GM23338 (cell line): ENCODE results near the gene ARRB1. TPM values are rescaled to one million over a fixed set of nuclear protein-coding genes. Genes with fewer than 3 reads are reported as not detected.

Experiments
- ATAC-seq: fragments of 200-7000 bp; cut with Tn5 transposase; 3 replicates; pipeline ENCODE4 v1.9.1; 2020
- DNase-seq: peaks from one replicate; pipeline ENCODE4 v3.0.0-alpha.2; 2015; ENCODE audit warnings: low spot score
- H2AFZ ChIP-seq: fragments of 200-600 bp; sonication (generic); 2 replicates; pipeline ENCODE4 v1.8.0; 2016; ENCODE audit warnings: antibody characterized with exemption, mild to moderate bottlenecking, moderate library complexity
- H3F3A ChIP-seq: fragments of 200-600 bp; sonication (generic); replicated peaks from 2 replicates; pipeline ENCODE4 v1.8.0; 2017; ENCODE audit warnings: antibody characterized with exemption, mixed run types, low read depth
- H3K27ac ChIP-seq: fragments of 200-600 bp; sonication (generic); 2 replicates; pipeline ENCODE4 v1.6.1; 2016; ENCODE audit warnings: low read depth
- H3K27me3 ChIP-seq: fragments of 200-600 bp; sonication (generic); 2 replicates; pipeline ENCODE4 v1.8.0; 2016; ENCODE audit warnings: mild to moderate bottlenecking, mixed run types, moderate library complexity; ENCODE audit not compliant: insufficient read depth
- H3K36me3 ChIP-seq: fragments of 200-600 bp; sonication (generic); 2 replicates; pipeline ENCODE4 v1.8.0; 2016; ENCODE audit warnings: mild to moderate bottlenecking; ENCODE audit not compliant: insufficient read depth
- H3K4me1 ChIP-seq: fragments of 200-600 bp; sonication (generic); 2 replicates; pipeline ENCODE4 v1.8.0; 2016; ENCODE audit warnings: mild to moderate bottlenecking, moderate library complexity; ENCODE audit not compliant: insufficient read depth
- H3K4me2 ChIP-seq: fragments of 200-600 bp; sonication (generic); 2 replicates; pipeline ENCODE4 v1.7.1; 2017; ENCODE audit warnings: mixed run types
- H3K4me3 ChIP-seq: fragments of 200-600 bp; sonication (generic); 2 replicates; pipeline ENCODE4 v1.6.1; 2016; ENCODE audit warnings: mixed run types
- H3K79me2 ChIP-seq: fragments of 200-600 bp; sonication (generic); replicated peaks from 2 replicates; pipeline ENCODE4 v1.8.0; 2017; ENCODE audit warnings: mild to moderate bottlenecking; ENCODE audit not compliant: insufficient read depth
- H3K9me2 ChIP-seq: fragments of 200-600 bp; sonication (generic); 2 replicates; pipeline ENCODE4 v1.8.0; 2017; ENCODE audit not compliant: insufficient read depth
- H4K20me1 ChIP-seq: fragments of 200-600 bp; sonication (generic); replicated peaks from 2 replicates; pipeline ENCODE4 v1.8.0; 2017; ENCODE audit warnings: mild to moderate bottlenecking; ENCODE audit not compliant: insufficient read depth
- H3K27ac Mint-ChIP-seq: 2 replicates; pipeline ENCODE4 v1.8.0; 2020; ENCODE audit warnings: inconsistent platforms, mild to moderate bottlenecking, moderate library complexity, mixed read lengths
- H3K27me3 Mint-ChIP-seq: 3 replicates; pipeline ENCODE4 v1.8.0; 2022; ENCODE audit warnings: low read depth, mild to moderate bottlenecking, moderate library complexity, mixed read lengths, inconsistent platforms; ENCODE audit not compliant: insufficient read depth, poor library complexity
- H3K36me3 Mint-ChIP-seq: 3 replicates; pipeline ENCODE4 v1.8.0; 2021; ENCODE audit warnings: low read depth, mild to moderate bottlenecking, inconsistent platforms, moderate library complexity, mixed read lengths
- H3K4me1 Mint-ChIP-seq: 3 replicates; pipeline ENCODE4 v1.8.0; 2020; ENCODE audit warnings: mild to moderate bottlenecking, inconsistent platforms, mixed read lengths
- H3K4me3 Mint-ChIP-seq: 3 replicates; pipeline ENCODE4 v1.8.0; 2021; ENCODE audit warnings: moderate library complexity, mild to moderate bottlenecking, inconsistent platforms, mixed read lengths
- H3K9me3 Mint-ChIP-seq: 3 replicates; pipeline ENCODE4 v1.8.0; 2020; ENCODE audit warnings: moderate library complexity, mild to moderate bottlenecking, inconsistent platforms, mixed read lengths
- CTCF ChIP-seq, 2 experiments: fragments of 200-600 bp in 1 of 2; sonication (generic) in 1 of 2; conservative IDR thresholded peaks; 2 replicates each; pipeline versions ENCODE4 v1.5.1 to v1.6.1; 2016 to 2017; ENCODE audit warnings: antibody characterized with exemption in 2 of 2, low read depth in 2 of 2, mild to moderate bottlenecking in 2 of 2, moderate library complexity in 1 of 2
- JUNB ChIP-seq: IDR thresholded peaks from one replicate; pipeline ENCODE4 v1.6.1; 2016; ENCODE audit warnings: antibody characterized with exemption; ENCODE audit not compliant: unreplicated experiment
- NANOG ChIP-seq: IDR thresholded peaks from 2 replicates; pipeline ENCODE4 v1.6.1; 2016; ENCODE audit warnings: antibody characterized with exemption, borderline replicate concordance
- POLR2AphosphoS5 ChIP-seq: IDR thresholded peaks from 2 replicates; pipeline ENCODE4 v1.6.1; 2016; ENCODE audit warnings: antibody characterized with exemption, low read depth
- ZNF114 ChIP-seq: fragments of 250-450 bp; sonication (Bioruptor Pico); IDR thresholded peaks from 2 replicates; pipeline ENCODE4 v1.5.0; 2020; ENCODE audit warnings: mild to moderate bottlenecking, moderate library complexity
- ZNF331 ChIP-seq: fragments of 250-450 bp; sonication (Bioruptor Pico); IDR thresholded peaks from 2 replicates; pipeline ENCODE4 v1.5.0; 2020; ENCODE audit warnings: low read depth, mild to moderate bottlenecking, moderate library complexity
- polyA plus RNA-seq: library from polyadenylated mRNA; unstranded; fragments of >200 nt; fragmentation: Nextera tagmentation; extraction: Ambion mirVana; gene quantifications from 2 replicates; pipeline ENCODE4 v1.2.1, GENCODE V29; 2016
- total RNA-seq: library from RNA; depleted of rRNA; stranded (reverse); fragments of >200 nt; shearing (Covaris generic); gene quantifications from 2 replicates; pipeline ENCODE4 v1.2.3, GENCODE V29; 2014
- TF ChIP-seq, protein P1 (sequence below): IDR thresholded peaks from one replicate; pipeline ENCODE4 v1.6.1; 2018; ENCODE audit warnings: antibody characterized with exemption; ENCODE audit not compliant: unreplicated experiment
- TF ChIP-seq, protein P2 (sequence below): IDR thresholded peaks from 2 replicates; pipeline ENCODE4 v1.6.1; 2016; ENCODE audit warnings: antibody characterized with exemption
- TF ChIP-seq, protein P3 (sequence below): fragments of 250-450 bp; sonication (Bioruptor Pico); IDR thresholded peaks from 2 replicates; pipeline ENCODE4 v1.5.0; 2020; ENCODE audit warnings: mild to moderate bottlenecking, moderate library complexity

The ARRB1 gene
- total and polyA plus RNA-seq, 2 experiments from 2014 or later: 6.3 to 11.1 TPM

DNA sequence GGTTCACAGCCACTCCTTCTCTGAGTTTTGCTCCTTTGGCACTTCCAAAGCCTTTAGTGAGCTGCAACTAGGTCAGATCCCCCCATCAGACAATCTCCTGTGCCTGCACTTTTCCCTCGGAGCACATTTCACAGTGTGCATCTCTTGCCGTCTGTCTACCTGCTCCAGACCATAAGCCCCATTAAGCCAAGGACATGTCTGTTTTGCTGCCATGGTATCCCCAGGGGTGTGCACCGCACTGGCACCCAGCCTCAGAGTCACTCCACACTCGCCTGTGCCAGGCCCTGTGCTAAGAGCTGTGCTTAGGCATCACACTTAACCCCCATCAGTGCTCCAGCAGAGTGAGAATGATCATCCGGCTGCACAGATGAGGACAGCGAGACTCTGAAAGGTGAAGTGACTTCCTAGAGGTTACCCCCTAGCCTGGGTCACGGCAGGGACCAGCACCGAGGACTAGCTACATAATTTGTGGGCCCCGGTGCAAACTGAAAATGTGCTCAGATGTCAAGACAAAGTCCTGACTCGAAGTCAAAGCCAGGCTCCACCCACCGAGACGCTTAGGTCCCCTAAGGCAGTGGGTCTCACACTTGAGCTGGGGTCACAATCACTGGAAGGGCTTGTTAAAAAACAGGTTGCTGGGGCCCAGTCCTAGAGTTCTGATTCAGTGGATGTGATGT is 33.9 kb downstream of the ARRB1 start:
- DNase-seq: no peak
- no peaks in the 10 kb centered on the region for H3K36me3 ChIP-seq
- Mint-ChIP-seq H3K9me3 (peaks cover 3% of the 10 kb centered on the region), H3K27me3 (peaks cover 13% of the 10 kb centered on the region), H3K27ac (peak overlapping the region; percentile 19; the same call in 1 of the 2 replicates), H3K4me3 (no peak overlapping the region), H3K36me3 (peaks cover 16% of the 10 kb centered on the region), H3K4me1 (peaks cover 57% of the 10 kb centered on the region)
- no peaks in the 10 kb centered on the region for H3K79me2 ChIP-seq
- H3F3A ChIP-seq: no peaks in the 10 kb centered on the region
- TF ChIP-seq, protein P1, sequence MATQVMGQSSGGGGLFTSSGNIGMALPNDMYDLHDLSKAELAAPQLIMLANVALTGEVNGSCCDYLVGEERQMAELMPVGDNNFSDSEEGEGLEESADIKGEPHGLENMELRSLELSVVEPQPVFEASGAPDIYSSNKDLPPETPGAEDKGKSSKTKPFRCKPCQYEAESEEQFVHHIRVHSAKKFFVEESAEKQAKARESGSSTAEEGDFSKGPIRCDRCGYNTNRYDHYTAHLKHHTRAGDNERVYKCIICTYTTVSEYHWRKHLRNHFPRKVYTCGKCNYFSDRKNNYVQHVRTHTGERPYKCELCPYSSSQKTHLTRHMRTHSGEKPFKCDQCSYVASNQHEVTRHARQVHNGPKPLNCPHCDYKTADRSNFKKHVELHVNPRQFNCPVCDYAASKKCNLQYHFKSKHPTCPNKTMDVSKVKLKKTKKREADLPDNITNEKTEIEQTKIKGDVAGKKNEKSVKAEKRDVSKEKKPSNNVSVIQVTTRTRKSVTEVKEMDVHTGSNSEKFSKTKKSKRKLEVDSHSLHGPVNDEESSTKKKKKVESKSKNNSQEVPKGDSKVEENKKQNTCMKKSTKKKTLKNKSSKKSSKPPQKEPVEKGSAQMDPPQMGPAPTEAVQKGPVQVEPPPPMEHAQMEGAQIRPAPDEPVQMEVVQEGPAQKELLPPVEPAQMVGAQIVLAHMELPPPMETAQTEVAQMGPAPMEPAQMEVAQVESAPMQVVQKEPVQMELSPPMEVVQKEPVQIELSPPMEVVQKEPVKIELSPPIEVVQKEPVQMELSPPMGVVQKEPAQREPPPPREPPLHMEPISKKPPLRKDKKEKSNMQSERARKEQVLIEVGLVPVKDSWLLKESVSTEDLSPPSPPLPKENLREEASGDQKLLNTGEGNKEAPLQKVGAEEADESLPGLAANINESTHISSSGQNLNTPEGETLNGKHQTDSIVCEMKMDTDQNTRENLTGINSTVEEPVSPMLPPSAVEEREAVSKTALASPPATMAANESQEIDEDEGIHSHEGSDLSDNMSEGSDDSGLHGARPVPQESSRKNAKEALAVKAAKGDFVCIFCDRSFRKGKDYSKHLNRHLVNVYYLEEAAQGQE: no peak
- TF ChIP-seq ZNF331 (CRISPR knock-in tag): no peak
- no peak for TF ChIP-seq JUNB
- TF ChIP-seq POLR2AphosphoS5: no peak
- TF ChIP-seq CTCF (conservative IDR thresholded peaks at IDR 0.05; ENCODE audit: low read depth in 2 of 2): no peak
- TF ChIP-seq ZNF114 (CRISPR knock-in tag): no peak
- no peak for TF ChIP-seq NANOG
- TF ChIP-seq, protein P2, sequence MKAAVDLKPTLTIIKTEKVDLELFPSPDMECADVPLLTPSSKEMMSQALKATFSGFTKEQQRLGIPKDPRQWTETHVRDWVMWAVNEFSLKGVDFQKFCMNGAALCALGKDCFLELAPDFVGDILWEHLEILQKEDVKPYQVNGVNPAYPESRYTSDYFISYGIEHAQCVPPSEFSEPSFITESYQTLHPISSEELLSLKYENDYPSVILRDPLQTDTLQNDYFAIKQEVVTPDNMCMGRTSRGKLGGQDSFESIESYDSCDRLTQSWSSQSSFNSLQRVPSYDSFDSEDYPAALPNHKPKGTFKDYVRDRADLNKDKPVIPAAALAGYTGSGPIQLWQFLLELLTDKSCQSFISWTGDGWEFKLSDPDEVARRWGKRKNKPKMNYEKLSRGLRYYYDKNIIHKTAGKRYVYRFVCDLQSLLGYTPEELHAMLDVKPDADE: no peak
- TF ChIP-seq, protein P3, sequence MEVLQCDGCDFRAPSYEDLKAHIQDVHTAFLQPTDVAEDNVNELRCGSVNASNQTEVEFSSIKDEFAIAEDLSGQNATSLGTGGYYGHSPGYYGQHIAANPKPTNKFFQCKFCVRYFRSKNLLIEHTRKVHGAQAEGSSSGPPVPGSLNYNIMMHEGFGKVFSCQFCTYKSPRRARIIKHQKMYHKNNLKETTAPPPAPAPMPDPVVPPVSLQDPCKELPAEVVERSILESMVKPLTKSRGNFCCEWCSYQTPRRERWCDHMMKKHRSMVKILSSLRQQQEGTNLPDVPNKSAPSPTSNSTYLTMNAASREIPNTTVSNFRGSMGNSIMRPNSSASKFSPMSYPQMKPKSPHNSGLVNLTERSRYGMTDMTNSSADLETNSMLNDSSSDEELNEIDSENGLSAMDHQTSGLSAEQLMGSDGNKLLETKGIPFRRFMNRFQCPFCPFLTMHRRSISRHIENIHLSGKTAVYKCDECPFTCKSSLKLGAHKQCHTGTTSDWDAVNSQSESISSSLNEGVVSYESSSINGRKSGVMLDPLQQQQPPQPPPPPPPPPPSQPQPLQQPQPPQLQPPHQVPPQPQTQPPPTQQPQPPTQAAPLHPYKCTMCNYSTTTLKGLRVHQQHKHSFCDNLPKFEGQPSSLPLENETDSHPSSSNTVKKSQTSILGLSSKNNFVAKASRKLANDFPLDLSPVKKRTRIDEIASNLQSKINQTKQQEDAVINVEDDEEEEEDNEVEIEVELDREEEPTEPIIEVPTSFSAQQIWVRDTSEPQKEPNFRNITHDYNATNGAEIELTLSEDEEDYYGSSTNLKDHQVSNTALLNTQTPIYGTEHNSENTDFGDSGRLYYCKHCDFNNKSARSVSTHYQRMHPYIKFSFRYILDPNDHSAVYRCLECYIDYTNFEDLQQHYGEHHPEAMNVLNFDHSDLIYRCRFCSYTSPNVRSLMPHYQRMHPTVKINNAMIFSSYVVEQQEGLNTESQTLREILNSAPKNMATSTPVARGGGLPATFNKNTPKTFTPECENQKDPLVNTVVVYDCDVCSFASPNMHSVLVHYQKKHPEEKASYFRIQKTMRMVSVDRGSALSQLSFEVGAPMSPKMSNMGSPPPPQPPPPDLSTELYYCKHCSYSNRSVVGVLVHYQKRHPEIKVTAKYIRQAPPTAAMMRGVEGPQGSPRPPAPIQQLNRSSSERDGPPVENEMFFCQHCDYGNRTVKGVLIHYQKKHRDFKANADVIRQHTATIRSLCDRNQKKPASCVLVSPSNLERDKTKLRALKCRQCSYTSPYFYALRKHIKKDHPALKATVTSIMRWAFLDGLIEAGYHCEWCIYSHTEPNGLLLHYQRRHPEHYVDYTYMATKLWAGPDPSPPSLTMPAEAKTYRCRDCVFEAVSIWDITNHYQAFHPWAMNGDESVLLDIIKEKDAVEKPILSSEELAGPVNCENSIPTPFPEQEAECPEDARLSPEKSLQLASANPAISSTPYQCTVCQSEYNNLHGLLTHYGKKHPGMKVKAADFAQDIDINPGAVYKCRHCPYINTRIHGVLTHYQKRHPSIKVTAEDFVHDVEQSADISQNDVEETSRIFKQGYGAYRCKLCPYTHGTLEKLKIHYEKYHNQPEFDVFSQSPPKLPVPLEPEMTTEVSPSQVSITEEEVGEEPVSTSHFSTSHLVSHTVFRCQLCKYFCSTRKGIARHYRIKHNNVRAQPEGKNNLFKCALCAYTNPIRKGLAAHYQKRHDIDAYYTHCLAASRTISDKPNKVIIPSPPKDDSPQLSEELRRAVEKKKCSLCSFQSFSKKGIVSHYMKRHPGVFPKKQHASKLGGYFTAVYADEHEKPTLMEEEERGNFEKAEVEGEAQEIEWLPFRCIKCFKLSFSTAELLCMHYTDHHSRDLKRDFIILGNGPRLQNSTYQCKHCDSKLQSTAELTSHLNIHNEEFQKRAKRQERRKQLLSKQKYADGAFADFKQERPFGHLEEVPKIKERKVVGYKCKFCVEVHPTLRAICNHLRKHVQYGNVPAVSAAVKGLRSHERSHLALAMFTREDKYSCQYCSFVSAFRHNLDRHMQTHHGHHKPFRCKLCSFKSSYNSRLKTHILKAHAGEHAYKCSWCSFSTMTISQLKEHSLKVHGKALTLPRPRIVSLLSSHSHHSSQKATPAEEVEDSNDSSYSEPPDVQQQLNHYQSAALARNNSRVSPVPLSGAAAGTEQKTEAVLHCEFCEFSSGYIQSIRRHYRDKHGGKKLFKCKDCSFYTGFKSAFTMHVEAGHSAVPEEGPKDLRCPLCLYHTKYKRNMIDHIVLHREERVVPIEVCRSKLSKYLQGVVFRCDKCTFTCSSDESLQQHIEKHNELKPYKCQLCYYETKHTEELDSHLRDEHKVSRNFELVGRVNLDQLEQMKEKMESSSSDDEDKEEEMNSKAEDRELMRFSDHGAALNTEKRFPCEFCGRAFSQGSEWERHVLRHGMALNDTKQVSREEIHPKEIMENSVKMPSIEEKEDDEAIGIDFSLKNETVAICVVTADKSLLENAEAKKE: no peak
- H3K27ac ChIP-seq: no peak overlapping the region
- no peaks in the 10 kb centered on the region for H4K20me1 ChIP-seq
- H3K27me3 ChIP-seq: no peaks in the 10 kb centered on the region
- 0 out of 2 replicates have a peak, but pooled peaks cover 3% of the 10 kb centered on the region for H3K4me1 ChIP-seq
- H2AFZ ChIP-seq: no peak overlapping the region
- no peak overlapping the region for H3K4me3 ChIP-seq
- no peaks in the 10 kb centered on the region for H3K9me2 ChIP-seq
- no peak; the same call in 2 of the 3 replicates for ATAC-seq
- no peak overlapping the region for H3K4me2 ChIP-seq
